ENCODE results near the gene SIX4. TPM values are rescaled to one million over a fixed set of nuclear protein-coding genes. Genes with fewer than 3 reads are reported as not detected.

Gene SIX4
- polyA plus RNA-seq, 2 donors: 0.04 to 0.07 TPM

DNA sequence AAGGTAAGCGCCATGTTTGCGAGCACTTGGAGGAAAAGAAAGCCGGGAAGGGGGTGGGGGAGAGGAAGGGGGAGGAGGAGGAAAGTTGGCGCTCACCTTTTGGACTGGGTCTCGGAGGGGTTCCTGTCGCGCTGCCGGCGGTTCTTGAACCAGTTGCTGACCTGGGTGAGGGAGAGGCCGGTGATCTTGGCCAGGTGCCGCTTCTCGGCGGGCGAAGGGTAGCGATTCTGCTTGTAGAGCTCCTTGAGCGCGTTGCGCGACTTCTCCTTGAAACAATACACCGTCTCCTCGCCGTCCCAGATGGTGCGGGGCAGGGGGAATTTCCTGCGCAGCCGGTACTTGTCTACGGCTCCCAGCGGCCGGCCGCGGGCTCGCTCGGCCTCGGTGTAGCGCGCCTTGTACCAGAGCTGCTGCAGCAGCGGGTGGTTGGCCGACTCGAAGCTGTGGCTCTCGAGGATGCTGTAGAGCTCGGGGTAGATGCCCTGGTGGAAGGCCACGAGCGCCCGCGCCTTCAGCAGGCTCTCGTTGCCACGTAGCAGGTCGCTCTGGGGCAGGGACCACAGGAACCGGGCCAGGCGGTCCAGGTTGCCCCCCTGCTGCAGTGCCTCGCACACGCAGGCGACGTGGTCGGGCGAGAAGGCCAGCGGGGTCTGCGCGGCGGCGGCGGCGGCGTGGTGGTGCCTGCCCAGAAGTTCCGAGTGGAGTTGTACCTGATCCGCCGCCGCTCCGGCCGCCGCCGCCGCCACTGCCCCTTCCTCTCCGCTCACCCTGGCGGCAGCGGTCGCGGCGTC lies 840 bp downstream of the SIX4 start:
- Histone ChIP-seq H3K4me3 (ENCODE audit: low read depth in 1 of 2, low read length in 2 of 2) (peak overlapping the region; percentile 55 to 65), H3K27me3 (ENCODE audit: control insufficient read depth in 1 of 2, insufficient read depth in 2 of 2, low read length in 2 of 2) (no peaks in the 10 kb centered on the region), H3K9me3 (ENCODE audit: control insufficient read depth in 2 of 2, insufficient read depth in 1 of 2, low read depth in 1 of 2, low read length in 1 of 2) (no peaks in the 10 kb centered on the region), H3K36me3 (ENCODE audit: control insufficient read depth in 2 of 2, insufficient read depth in 2 of 2, low read length in 1 of 2) (no peaks in the 10 kb centered on the region), H3K4me1 (ENCODE audit: control insufficient read depth in 2 of 2, insufficient read depth in 2 of 2, low read length in 1 of 2) (peaks cover 0 to 3% of the 10 kb centered on the region in 2 donors), H3K27ac (ENCODE audit: low read depth in 2 of 2, low read length in 1 of 2) (no peak overlapping the region)
- WGBS, 2 donors: 0 to 1% methylated on average over 51 to 78 of the region's 78 CpGs

DNA sequence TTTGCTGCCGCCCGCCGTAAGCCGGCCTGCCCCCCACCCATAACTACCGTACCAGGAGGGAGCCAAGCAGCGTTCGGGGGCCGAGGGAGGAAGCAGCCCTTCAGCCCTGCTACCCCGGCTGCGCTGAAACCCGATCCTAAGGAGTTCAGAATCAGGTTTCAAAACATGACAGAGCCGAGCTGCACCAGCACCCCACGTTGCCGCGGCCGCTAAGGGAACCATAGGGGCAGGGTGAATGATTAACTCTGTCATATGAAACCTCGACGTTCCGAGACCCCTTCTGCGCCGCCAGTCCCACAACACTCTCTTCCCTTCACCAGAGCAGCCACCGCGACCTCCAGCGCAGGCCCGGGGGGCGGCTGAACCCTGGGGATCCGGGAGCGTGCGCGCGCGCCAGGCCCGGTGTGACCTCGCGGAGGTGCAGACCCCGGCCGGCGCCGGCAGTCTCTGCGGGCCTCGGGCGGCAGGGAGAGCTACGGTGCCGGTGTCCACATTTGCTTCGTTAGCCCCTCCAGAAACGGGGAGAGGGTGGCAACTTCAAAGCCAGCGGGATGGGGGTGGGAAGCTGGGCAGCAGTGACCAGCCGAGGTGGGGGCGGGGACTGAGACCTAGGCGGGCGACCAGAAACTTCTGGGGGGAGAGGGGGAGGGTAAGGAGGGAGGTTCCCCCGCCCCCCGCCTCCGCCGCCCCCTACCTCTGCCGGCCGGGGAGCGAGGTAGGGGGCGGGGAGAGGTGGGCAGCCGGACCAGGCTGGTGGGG lies 1.6 kb downstream of the SIX4 start:
- Histone ChIP-seq H3K27me3 (ENCODE audit: control insufficient read depth in 1 of 2, insufficient read depth in 2 of 2, low read length in 2 of 2) (no peaks in the 10 kb centered on the region), H3K36me3 (ENCODE audit: control insufficient read depth in 2 of 2, insufficient read depth in 2 of 2, low read length in 1 of 2) (no peaks in the 10 kb centered on the region), H3K27ac (ENCODE audit: low read depth in 2 of 2, low read length in 1 of 2) (no peak overlapping the region), H3K4me1 (ENCODE audit: control insufficient read depth in 2 of 2, insufficient read depth in 2 of 2, low read length in 1 of 2) (peaks cover 0 to 3% of the 10 kb centered on the region in 2 donors), H3K4me3 (ENCODE audit: low read depth in 1 of 2, low read length in 2 of 2) (peak overlapping the region; percentile 55 to 65), H3K9me3 (ENCODE audit: control insufficient read depth in 2 of 2, insufficient read depth in 1 of 2, low read depth in 1 of 2, low read length in 1 of 2) (no peaks in the 10 kb centered on the region)
- WGBS, 2 donors: 0 to 1% methylated on average over 52 to 60 of the region's 60 CpGs

DNA sequence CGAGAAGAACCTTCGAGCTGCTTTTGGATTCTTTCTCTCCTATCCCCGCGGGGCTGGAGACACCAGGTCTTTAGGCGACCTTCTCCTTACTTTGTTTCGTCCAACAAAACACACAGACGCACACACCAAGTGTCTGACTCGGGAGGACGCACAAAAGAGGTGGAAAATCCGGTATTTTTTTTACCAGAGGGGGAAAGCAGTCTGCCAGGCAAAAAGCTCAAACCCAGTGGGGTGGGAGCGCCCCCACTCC lies 2.1 kb downstream of the SIX4 start:
- peaks cover 0 to 3% of the 10 kb centered on the region in 2 donors for H3K4me1 ChIP-seq (ENCODE audit: control insufficient read depth in 2 of 2, insufficient read depth in 2 of 2, low read length in 1 of 2)
- H3K9me3 ChIP-seq (ENCODE audit: control insufficient read depth in 2 of 2, insufficient read depth in 1 of 2, low read depth in 1 of 2, low read length in 1 of 2): no peaks in the 10 kb centered on the region
- no peaks in the 10 kb centered on the region for H3K27me3 ChIP-seq (ENCODE audit: control insufficient read depth in 1 of 2, insufficient read depth in 2 of 2, low read length in 2 of 2)
- WGBS, 2 donors: 1% methylated on average over 11 of the region's 11 CpGs
- peak overlapping the region; percentile 55 to 65 for H3K4me3 ChIP-seq (ENCODE audit: low read depth in 1 of 2, low read length in 2 of 2)
- H3K36me3 ChIP-seq (ENCODE audit: control insufficient read depth in 2 of 2, insufficient read depth in 2 of 2, low read length in 1 of 2): no peaks in the 10 kb centered on the region
- H3K27ac ChIP-seq (ENCODE audit: low read depth in 2 of 2, low read length in 1 of 2): no peak overlapping the region

DNA sequence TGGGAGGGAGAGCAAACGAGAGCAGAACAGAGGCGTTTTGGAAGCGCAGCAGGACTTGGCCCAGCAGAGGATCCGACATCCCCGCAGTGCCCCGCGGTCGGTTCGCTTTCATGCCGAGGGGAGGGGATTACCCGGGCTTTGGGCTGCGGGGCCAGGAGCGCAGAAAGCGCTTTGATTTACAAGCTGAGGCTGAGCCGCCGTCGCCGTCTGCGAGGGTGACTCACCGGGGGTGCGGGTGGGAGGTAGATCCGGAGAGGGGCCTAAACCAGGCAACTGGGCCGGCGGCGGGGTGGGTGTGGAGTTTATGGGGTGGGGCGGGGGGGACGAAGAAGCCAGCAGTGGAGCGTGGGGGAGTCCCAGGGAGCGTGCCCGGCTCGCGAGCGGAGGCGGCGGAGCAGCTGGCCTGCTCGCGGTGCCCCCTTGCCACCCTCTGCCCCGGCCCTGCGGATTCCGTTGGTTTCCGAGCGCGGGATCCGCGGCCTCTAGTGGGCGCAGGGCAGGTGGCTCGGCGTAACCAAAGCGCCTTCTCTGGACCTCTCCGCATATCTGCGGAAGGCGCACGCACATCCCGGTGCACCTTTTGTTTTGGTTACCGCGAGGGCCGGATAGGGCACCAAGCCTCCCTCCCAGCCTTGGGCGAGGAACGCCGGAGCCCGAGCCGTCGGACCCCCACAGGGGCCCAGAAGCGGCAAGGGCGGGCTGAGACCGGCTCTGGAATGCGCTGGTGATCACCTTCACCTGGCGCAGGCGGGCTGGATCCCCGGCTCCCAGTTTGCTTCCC lies 2.6 kb downstream of the SIX4 start:
- Histone ChIP-seq H3K4me3 (ENCODE audit: low read depth in 1 of 2, low read length in 2 of 2) (peak overlapping the region; percentile 55 to 65), H3K9me3 (ENCODE audit: control insufficient read depth in 2 of 2, insufficient read depth in 1 of 2, low read depth in 1 of 2, low read length in 1 of 2) (no peaks in the 10 kb centered on the region), H3K27me3 (ENCODE audit: control insufficient read depth in 1 of 2, insufficient read depth in 2 of 2, low read length in 2 of 2) (no peaks in the 10 kb centered on the region), H3K27ac (ENCODE audit: low read depth in 2 of 2, low read length in 1 of 2) (no peak overlapping the region), H3K4me1 (ENCODE audit: control insufficient read depth in 2 of 2, insufficient read depth in 2 of 2, low read length in 1 of 2) (peaks cover 0 to 3% of the 10 kb centered on the region in 2 donors), H3K36me3 (ENCODE audit: control insufficient read depth in 2 of 2, insufficient read depth in 2 of 2, low read length in 1 of 2) (no peaks in the 10 kb centered on the region)
- 3% methylated on average over 66 to 70 of the region's 70 CpGs for WGBS, 2 donors

DNA sequence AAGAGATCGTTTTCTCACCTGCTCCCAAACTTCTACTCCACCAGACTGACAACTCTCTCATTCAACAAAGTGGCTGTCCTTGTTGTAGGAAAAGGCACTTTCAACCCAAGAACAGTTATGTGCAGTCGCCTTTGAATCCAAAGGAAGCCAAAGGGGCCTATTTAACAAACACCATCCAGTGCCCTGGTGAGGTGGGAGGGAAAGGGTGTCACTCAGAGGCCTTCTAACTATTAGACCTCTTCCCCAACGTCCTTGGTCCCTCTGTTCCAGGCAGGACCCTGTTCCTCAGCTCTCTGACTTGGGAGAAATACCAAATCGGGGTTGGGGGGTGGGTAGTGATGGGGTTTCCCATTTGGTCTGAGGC lies 3.2 kb downstream of the SIX4 start:
- WGBS, 2 donors: 59 to 60% methylated on average over 4 of the region's 4 CpGs
- peaks cover 0 to 3% of the 10 kb centered on the region in 2 donors for H3K4me1 ChIP-seq (ENCODE audit: control insufficient read depth in 2 of 2, insufficient read depth in 2 of 2, low read length in 1 of 2)
- H3K27ac ChIP-seq (ENCODE audit: low read depth in 2 of 2, low read length in 1 of 2): no peak overlapping the region
- H3K27me3 ChIP-seq (ENCODE audit: control insufficient read depth in 1 of 2, insufficient read depth in 2 of 2, low read length in 2 of 2): no peaks in the 10 kb centered on the region
- peak overlapping the region in 1 of 2 donors; percentile 55 for H3K4me3 ChIP-seq (ENCODE audit: low read depth in 1 of 2, low read length in 2 of 2)
- H3K36me3 ChIP-seq (ENCODE audit: control insufficient read depth in 2 of 2, insufficient read depth in 2 of 2, low read length in 1 of 2): no peaks in the 10 kb centered on the region
- no peaks in the 10 kb centered on the region for H3K9me3 ChIP-seq (ENCODE audit: control insufficient read depth in 2 of 2, insufficient read depth in 1 of 2, low read depth in 1 of 2, low read length in 1 of 2)

DNA sequence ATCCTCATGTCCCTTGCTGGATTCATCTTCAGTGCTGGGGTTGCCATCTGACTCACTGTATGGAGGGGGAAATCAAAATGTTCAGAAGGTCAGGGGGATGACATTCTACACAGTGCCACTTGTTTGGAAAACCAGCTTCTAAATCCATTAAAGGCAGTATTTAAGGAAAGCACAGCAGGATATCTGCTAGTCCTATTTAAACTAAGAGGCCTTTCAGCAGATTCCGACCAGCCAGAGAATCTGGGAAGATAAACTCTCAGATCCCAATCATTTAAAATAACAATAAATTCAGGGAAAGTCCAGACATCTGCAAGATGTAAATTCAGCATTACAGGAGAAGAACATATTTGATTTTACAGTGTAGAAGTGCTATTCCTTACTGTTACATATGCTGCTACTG lies 3.8 kb downstream of the SIX4 start:
- H3K4me3 ChIP-seq (ENCODE audit: low read depth in 1 of 2, low read length in 2 of 2): no peak overlapping the region
- no peaks in the 10 kb centered on the region for H3K9me3 ChIP-seq (ENCODE audit: control insufficient read depth in 2 of 2, insufficient read depth in 1 of 2, low read depth in 1 of 2, low read length in 1 of 2)
- H3K4me1 ChIP-seq (ENCODE audit: control insufficient read depth in 2 of 2, insufficient read depth in 2 of 2, low read length in 1 of 2): peaks cover 0 to 3% of the 10 kb centered on the region in 2 donors
- H3K36me3 ChIP-seq (ENCODE audit: control insufficient read depth in 2 of 2, insufficient read depth in 2 of 2, low read length in 1 of 2): no peaks in the 10 kb centered on the region
- 93 to 96% methylated on average over 1 of the region's 1 CpG for WGBS, 2 donors
- H3K27ac ChIP-seq (ENCODE audit: low read depth in 2 of 2, low read length in 1 of 2): no peak overlapping the region
- H3K27me3 ChIP-seq (ENCODE audit: control insufficient read depth in 1 of 2, insufficient read depth in 2 of 2, low read length in 2 of 2): no peaks in the 10 kb centered on the region

DNA sequence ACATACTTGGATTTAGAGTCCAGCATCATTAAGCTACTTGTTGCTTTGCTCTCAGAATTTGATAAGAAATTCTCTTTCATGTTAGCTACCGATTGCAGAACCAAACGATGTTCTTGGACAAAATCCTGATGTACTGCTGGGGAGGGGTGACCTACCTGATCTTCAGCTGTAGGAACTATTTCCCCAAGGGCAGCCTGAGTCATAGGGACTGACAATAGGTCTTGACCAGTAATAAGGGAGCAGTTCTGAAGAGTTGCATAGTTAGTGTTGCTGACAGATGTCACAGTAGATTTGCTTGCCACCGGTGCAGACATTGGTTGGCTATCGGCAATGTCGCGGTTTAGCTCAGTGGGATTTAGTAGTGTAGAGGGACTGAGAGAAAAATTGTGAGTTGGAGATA lies 10.6 kb downstream of the SIX4 start:
- H3K36me3 ChIP-seq (ENCODE audit: control insufficient read depth in 2 of 2, insufficient read depth in 2 of 2, low read length in 1 of 2): no peaks in the 10 kb centered on the region
- H3K4me1 ChIP-seq (ENCODE audit: control insufficient read depth in 2 of 2, insufficient read depth in 2 of 2, low read length in 1 of 2): no peaks in the 10 kb centered on the region
- H3K9me3 ChIP-seq (ENCODE audit: control insufficient read depth in 2 of 2, insufficient read depth in 1 of 2, low read depth in 1 of 2, low read length in 1 of 2): no peaks in the 10 kb centered on the region
- 89% methylated on average over 6 of the region's 6 CpGs for WGBS, 2 donors
- H3K4me3 ChIP-seq (ENCODE audit: low read depth in 1 of 2, low read length in 2 of 2): no peak overlapping the region
- H3K27ac ChIP-seq (ENCODE audit: low read depth in 2 of 2, low read length in 1 of 2): no peak overlapping the region
- H3K27me3 ChIP-seq (ENCODE audit: control insufficient read depth in 1 of 2, insufficient read depth in 2 of 2, low read length in 2 of 2): no peaks in the 10 kb centered on the region

DNA sequence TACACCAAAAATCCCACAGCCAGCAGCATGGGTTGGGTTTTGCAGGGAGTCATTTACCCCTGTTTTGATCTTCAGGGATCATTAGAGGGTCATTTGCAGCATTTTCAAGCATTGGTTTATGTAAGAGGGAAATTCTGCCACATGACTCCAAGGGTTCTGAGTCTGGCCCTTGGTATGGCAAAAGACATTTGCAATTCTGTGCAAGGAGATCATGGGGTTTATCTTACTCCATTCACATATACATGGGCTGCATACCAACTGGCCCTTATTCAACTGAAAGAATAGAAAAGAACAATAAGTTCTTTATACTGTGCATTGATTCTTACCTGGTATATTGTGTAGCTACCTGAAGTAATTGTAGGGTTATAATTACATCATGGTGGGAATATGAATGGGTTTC lies 13.7 kb downstream of the SIX4 start:
- Histone ChIP-seq H3K27ac (ENCODE audit: low read depth in 2 of 2, low read length in 1 of 2) (no peak overlapping the region), H3K4me3 (ENCODE audit: low read depth in 1 of 2, low read length in 2 of 2) (no peak overlapping the region), H3K9me3 (ENCODE audit: control insufficient read depth in 2 of 2, insufficient read depth in 1 of 2, low read depth in 1 of 2, low read length in 1 of 2) (no peaks in the 10 kb centered on the region), H3K36me3 (ENCODE audit: control insufficient read depth in 2 of 2, insufficient read depth in 2 of 2, low read length in 1 of 2) (no peaks in the 10 kb centered on the region), H3K4me1 (ENCODE audit: control insufficient read depth in 2 of 2, insufficient read depth in 2 of 2, low read length in 1 of 2) (no peaks in the 10 kb centered on the region), H3K27me3 (ENCODE audit: control insufficient read depth in 1 of 2, insufficient read depth in 2 of 2, low read length in 2 of 2) (no peaks in the 10 kb centered on the region)

DNA sequence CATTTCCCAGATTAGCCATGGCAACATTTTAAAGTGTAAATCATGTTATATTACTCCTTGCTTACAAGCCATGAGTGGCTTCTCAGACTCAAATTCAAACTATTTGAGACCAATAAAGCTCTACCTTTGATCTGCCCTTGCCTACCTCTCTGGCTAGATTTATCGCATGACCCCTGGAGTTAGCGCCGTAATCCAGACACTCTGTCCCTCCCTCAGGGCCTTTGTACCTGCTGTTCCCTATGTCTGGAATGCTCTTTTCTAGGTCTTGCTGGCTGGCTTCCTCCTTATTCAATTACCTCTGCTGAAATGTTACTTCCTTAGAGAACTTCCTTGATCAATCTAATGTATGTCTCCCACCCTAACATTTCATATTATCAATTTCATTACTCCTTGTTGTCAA lies 16.3 kb downstream of the SIX4 start:
- no peak overlapping the region for H3K27ac ChIP-seq (ENCODE audit: low read depth in 2 of 2, low read length in 1 of 2)

More for the DNA sequence above, 16.3 kb downstream of the SIX4 start:
- 97% methylated on average over 3 of the region's 3 CpGs for WGBS, 2 donors
- no peak overlapping the region for H3K4me3 ChIP-seq (ENCODE audit: low read depth in 1 of 2, low read length in 2 of 2)
- no peaks in the 10 kb centered on the region for H3K9me3 ChIP-seq (ENCODE audit: control insufficient read depth in 2 of 2, insufficient read depth in 1 of 2, low read depth in 1 of 2, low read length in 1 of 2)
- no peaks in the 10 kb centered on the region for H3K4me1 ChIP-seq (ENCODE audit: control insufficient read depth in 2 of 2, insufficient read depth in 2 of 2, low read length in 1 of 2)
- no peaks in the 10 kb centered on the region for H3K27me3 ChIP-seq (ENCODE audit: control insufficient read depth in 1 of 2, insufficient read depth in 2 of 2, low read length in 2 of 2)
- no peaks in the 10 kb centered on the region for H3K36me3 ChIP-seq (ENCODE audit: control insufficient read depth in 2 of 2, insufficient read depth in 2 of 2, low read length in 1 of 2)
